Liver (tissue), 9 donors: ENCODE results near the gene NUP160. TPM values are rescaled to one million over a fixed set of nuclear protein-coding genes. Genes with fewer than 3 reads are reported as not detected.

Source experiments
- DNase-seq: peaks from one replicate; pipeline ENCODE4 v3.0.0-alpha.2; 2017; ENCODE audit warnings: low spot score
- H3K27ac ChIP-seq, 2 donors: one replicate each; pipeline ENCODE4 v1.7.0; 2013; ENCODE audit warnings: inconsistent platforms in 2 of 2, low read length in 2 of 2, control low read depth in 1 of 2, low read depth in 1 of 2, mild to moderate bottlenecking in 1 of 2
- H3K27me3 ChIP-seq, 4 donors: one replicate each; pipeline versions ENCODE4 v1.6.1 to v1.7.0; 2013; ENCODE audit warnings: low read length in 3 of 4, inconsistent platforms in 1 of 4, mild to moderate bottlenecking in 1 of 4, moderate library complexity in 1 of 4; ENCODE audit not compliant: control insufficient read depth in 4 of 4, insufficient read depth in 4 of 4
- H3K36me3 ChIP-seq, 4 donors: one replicate each; pipeline versions ENCODE4 v1.6.1 to v1.7.0; 2013; ENCODE audit warnings: low read length in 3 of 4, mild to moderate bottlenecking in 3 of 4, low read depth in 1 of 4, moderate library complexity in 1 of 4; ENCODE audit not compliant: control insufficient read depth in 4 of 4, insufficient read depth in 3 of 4
- H3K4me1 ChIP-seq, 4 donors: one replicate each; pipeline versions ENCODE4 v1.6.1 to v1.7.0; 2013; ENCODE audit warnings: low read length in 3 of 4, mild to moderate bottlenecking in 3 of 4, moderate library complexity in 1 of 4; ENCODE audit not compliant: control insufficient read depth in 4 of 4, insufficient read depth in 4 of 4
- H3K4me3 ChIP-seq, 3 donors: one replicate each; pipeline versions ENCODE4 v1.6.1 to v1.7.0; 2013; ENCODE audit warnings: low read length in 3 of 3, control low read depth in 1 of 3, low read depth in 1 of 3, mild to moderate bottlenecking in 1 of 3
- H3K9ac ChIP-seq, 2 donors: one replicate each; pipeline ENCODE4 v1.7.0; 2013; ENCODE audit warnings: low read length in 2 of 2, mild to moderate bottlenecking in 2 of 2, moderate library complexity in 2 of 2, control low read depth in 1 of 2, low read depth in 1 of 2
- H3K9me3 ChIP-seq, 4 donors: one replicate each; pipeline versions ENCODE4 v1.6.1 to v1.7.0; 2013; ENCODE audit warnings: low read length in 3 of 4; ENCODE audit not compliant: control insufficient read depth in 4 of 4
- EGR1 ChIP-seq, 2 donors: IDR thresholded peaks; 2 replicates each; pipeline ENCODE4 v1.6.1; 2016 to 2018; ENCODE audit warnings: antibody characterized with exemption in 2 of 2, low read depth in 2 of 2
- FOXA1 ChIP-seq: IDR thresholded peaks from 2 replicates; pipeline ENCODE4 v1.6.1; 2016; ENCODE audit warnings: antibody characterized with exemption
- FOXA2 ChIP-seq: IDR thresholded peaks from 2 replicates; pipeline ENCODE4 v1.6.1; 2016; ENCODE audit warnings: antibody characterized with exemption
- HNF4A ChIP-seq, 2 donors: conservative IDR thresholded peaks; 2 replicates each; pipeline ENCODE4 v1.6.1; 2016; ENCODE audit warnings: antibody characterized with exemption in 2 of 2, mild to moderate bottlenecking in 2 of 2
- HNF4G ChIP-seq: IDR thresholded peaks from 2 replicates; pipeline ENCODE4 v1.6.1; 2016; ENCODE audit warnings: antibody characterized with exemption
- JUND ChIP-seq, 2 donors: IDR thresholded peaks; 2 replicates each; pipeline ENCODE4 v1.6.1; 2016; ENCODE audit warnings: antibody characterized with exemption in 2 of 2
- NR2F2 ChIP-seq: IDR thresholded peaks from 2 replicates; pipeline ENCODE4 v1.6.1; 2016; ENCODE audit warnings: antibody characterized with exemption
- RAD21 ChIP-seq, 2 donors: IDR thresholded peaks; 2 replicates each; pipeline ENCODE4 v1.6.1; 2016; ENCODE audit warnings: antibody characterized with exemption in 2 of 2, mild to moderate bottlenecking in 2 of 2
- RXRA ChIP-seq, 2 donors: IDR thresholded peaks; 2 replicates each; pipeline ENCODE4 v1.6.1; 2017 to 2018; ENCODE audit warnings: antibody characterized with exemption in 2 of 2, mild to moderate bottlenecking in 1 of 2
- SP1 ChIP-seq: IDR thresholded peaks from 2 replicates; pipeline ENCODE4 v1.6.1; 2018; ENCODE audit warnings: antibody characterized with exemption, mild to moderate bottlenecking
- TAF1 ChIP-seq: conservative IDR thresholded peaks from 2 replicates; pipeline ENCODE4 v1.6.1; 2016; ENCODE audit warnings: antibody characterized with exemption, mild to moderate bottlenecking
- YY1 ChIP-seq: IDR thresholded peaks from 2 replicates; pipeline ENCODE4 v1.6.1; 2016; ENCODE audit warnings: antibody characterized with exemption, mild to moderate bottlenecking
- WGBS: extraction: QIAGEN DNeasy Blood & Tissue Kit; methylation state at CpG from one replicate; pipeline ENCODE4 v1.1.7; 2013; 5-methylcytosine and 5-hydroxymethylcytosine counted together
- polyA plus RNA-seq, 2 donors: library from polyadenylated mRNA; stranded (reverse) in 1 of 2; unstranded in 1 of 2; fragments of 200-250 nt in 1 of 2; fragments of >200 nt in 1 of 2; fragmentation: Nextera tagmentation in 1 of 2; extraction: Ambion mirVana in 1 of 2; gene quantifications; one replicate each; pipeline versions ENCODE4 v1.2.1 to v1.2.3, GENCODE V29; 2013 to 2015
- total RNA-seq, 2 donors: library from RNA; depleted of rRNA; stranded (reverse); fragments of >200 nt; gene quantifications; one replicate each; pipeline ENCODE4 v1.2.3, GENCODE V29; 2014
- TF ChIP-seq, protein P1 (sequence below): IDR thresholded peaks from 2 replicates; pipeline ENCODE4 v1.6.1; 2016; ENCODE audit warnings: antibody characterized with exemption
- TF ChIP-seq, protein P2 (sequence below): IDR thresholded peaks from 2 replicates; pipeline ENCODE4 v1.6.1; 2016; ENCODE audit warnings: antibody characterized with exemption
- TF ChIP-seq, protein P3 (sequence below): IDR thresholded peaks from 2 replicates; pipeline ENCODE4 v1.6.1; 2016; ENCODE audit warnings: antibody characterized with exemption
- TF ChIP-seq, protein P4 (sequence below): IDR thresholded peaks from 2 replicates; pipeline ENCODE4 v1.6.1; 2016; ENCODE audit warnings: antibody characterized with exemption, mild to moderate bottlenecking
- donor health status: healthy.
- donor health status: healthy.
- donor health status: healthy.
- donor health status: healthy.
- donor health status: healthy.

NUP160 gene
- total and polyA plus RNA-seq, 4 donors: 7.0 to 36.6 (median 17.5) TPM

DNA sequence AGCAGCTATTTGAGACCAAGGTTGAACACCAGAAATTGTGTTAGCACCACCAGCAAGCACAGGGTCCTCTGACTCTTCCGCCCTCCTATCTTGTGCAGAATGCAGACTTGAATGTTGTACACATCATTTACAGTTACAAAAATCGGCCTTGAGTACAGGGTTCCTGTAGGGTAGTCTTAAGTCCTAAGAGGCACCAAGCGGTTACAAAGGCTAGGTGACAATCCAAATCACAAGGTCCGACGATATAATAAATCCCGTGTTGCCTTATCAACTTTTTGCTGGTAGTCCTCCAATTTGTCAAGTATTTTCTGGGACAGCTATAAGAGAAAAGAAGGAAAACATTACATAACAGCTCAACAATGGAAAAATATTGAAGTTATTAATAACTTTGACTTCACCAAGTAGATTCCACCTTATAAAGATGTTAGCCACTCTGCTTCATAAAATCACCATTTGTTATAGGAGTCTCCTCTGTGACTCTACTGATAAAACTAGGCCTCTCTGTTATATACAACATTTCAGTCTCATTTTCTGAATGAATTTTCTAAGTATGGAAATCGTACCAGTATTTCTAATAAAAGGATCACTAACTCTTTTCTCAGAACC lies 69.2 kb downstream of the NUP160 start:
- Histone ChIP-seq H3K4me1 (no peaks in the 10 kb centered on the region), H3K9me3 (no peaks in the 10 kb centered on the region), H3K4me3 (no peak overlapping the region), H3K27me3 (no peaks in the 10 kb centered on the region), H3K36me3 (peaks cover 18 to 63% (median 42%) of the 10 kb centered on the region in 4 donors), H3K9ac (no peak overlapping the region), H3K27ac (no peak overlapping the region)
- DNase-seq: no peak
- TF ChIP-seq RAD21 (IDR thresholded peaks at IDR 0.05) (no peak), FOXA1 (no peak), SP1 (no peak), YY1 (no peak)
- 85% methylated on average over 7 of the region's 7 CpGs for WGBS

DNA sequence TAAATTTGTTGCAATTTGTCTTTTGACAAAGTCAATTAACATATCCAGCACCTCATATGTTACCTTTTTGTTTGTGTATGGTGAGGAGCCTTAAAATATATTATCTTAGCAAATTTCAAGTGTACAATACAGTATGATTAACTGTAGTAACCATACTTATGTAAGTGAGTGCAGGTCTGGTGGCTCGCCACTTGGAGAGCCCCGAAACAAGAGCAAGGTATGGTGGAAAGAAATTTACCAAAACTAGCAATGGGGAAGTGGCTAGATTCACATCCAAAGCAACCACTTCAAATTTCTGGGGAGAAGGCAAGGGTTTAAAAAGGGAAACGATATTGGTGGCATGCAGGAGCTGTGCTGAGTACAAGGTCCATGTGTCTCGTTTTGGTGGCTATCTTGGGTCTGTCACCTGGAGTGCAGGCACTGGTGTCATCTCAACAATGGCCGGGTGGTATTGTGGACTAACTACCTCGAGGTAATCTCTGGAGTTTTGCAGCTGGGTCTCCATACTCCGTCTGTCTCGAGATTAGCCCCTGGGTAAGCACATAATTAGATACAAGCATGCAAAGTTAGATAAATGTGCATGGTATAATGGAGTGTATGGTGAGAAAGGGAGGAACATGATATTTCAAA lies 72.8 kb downstream of the NUP160 start:
- H3K36me3 ChIP-seq: peaks cover 13 to 38% (median 30%) of the 10 kb centered on the region in 4 donors
- no peak for DNase-seq

DNA sequence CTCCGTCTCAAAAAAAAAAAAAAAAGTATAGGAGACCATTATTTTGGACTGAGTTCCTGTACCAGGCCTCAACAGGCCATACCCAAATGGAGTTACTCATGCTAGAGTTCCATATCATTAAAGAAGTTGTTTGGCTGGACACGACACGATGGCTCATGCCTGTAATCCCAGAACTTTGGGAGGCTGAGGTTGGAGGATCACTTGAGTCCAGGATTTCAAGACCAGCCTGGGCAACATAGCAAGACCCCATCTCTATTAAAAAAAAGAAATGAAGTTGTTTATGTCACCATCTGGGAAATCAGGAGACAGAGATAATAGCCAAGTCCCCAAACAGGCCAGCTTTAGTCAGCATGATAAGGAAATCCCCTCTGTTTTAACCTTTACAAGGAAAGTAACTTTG lies 74.3 kb downstream of the NUP160 start:
- Histone ChIP-seq H3K36me3 (peaks cover 13 to 24% (median 17%) of the 10 kb centered on the region in 4 donors), H3K27ac (no peak overlapping the region), H3K4me3 (no peak overlapping the region), H3K9me3 (no peaks in the 10 kb centered on the region), H3K27me3 (no peaks in the 10 kb centered on the region), H3K4me1 (no peaks in the 10 kb centered on the region), H3K9ac (no peak overlapping the region)
- WGBS: 95% methylated on average over 3 of the region's 3 CpGs
- DNase-seq: no peak
- TF ChIP-seq RXRA (IDR thresholded peaks at IDR 0.05) (no peak), NR2F2 (no peak), EGR1 (IDR thresholded peaks at IDR 0.05; ENCODE audit: low read depth in 2 of 2) (no peak), FOXA1 (no peak), JUND (IDR thresholded peaks at IDR 0.05) (no peak), YY1 (no peak), HNF4G (no peak), HNF4A (conservative IDR thresholded peaks at IDR 0.05) (no peak), FOXA2 (no peak)
- TF ChIP-seq, protein P1, sequence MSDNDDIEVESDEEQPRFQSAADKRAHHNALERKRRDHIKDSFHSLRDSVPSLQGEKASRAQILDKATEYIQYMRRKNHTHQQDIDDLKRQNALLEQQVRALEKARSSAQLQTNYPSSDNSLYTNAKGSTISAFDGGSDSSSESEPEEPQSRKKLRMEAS: no peak
- TF ChIP-seq, protein P2, sequence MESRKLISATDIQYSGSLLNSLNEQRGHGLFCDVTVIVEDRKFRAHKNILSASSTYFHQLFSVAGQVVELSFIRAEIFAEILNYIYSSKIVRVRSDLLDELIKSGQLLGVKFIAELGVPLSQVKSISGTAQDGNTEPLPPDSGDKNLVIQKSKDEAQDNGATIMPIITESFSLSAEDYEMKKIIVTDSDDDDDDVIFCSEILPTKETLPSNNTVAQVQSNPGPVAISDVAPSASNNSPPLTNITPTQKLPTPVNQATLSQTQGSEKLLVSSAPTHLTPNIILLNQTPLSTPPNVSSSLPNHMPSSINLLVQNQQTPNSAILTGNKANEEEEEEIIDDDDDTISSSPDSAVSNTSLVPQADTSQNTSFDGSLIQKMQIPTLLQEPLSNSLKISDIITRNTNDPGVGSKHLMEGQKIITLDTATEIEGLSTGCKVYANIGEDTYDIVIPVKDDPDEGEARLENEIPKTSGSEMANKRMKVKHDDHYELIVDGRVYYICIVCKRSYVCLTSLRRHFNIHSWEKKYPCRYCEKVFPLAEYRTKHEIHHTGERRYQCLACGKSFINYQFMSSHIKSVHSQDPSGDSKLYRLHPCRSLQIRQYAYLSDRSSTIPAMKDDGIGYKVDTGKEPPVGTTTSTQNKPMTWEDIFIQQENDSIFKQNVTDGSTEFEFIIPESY: no peak
- TF ChIP-seq, protein P3, sequence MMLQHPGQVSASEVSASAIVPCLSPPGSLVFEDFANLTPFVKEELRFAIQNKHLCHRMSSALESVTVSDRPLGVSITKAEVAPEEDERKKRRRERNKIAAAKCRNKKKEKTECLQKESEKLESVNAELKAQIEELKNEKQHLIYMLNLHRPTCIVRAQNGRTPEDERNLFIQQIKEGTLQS: no peak

More for the DNA sequence above, 72.8 kb downstream of the NUP160 start:
- TF ChIP-seq EGR1 (IDR thresholded peaks at IDR 0.05; ENCODE audit: low read depth in 2 of 2) (no peak), NR2F2 (no peak), HNF4G (no peak), TAF1 (no peak), SP1 (no peak), FOXA1 (no peak)
- TF ChIP-seq, protein P4, sequence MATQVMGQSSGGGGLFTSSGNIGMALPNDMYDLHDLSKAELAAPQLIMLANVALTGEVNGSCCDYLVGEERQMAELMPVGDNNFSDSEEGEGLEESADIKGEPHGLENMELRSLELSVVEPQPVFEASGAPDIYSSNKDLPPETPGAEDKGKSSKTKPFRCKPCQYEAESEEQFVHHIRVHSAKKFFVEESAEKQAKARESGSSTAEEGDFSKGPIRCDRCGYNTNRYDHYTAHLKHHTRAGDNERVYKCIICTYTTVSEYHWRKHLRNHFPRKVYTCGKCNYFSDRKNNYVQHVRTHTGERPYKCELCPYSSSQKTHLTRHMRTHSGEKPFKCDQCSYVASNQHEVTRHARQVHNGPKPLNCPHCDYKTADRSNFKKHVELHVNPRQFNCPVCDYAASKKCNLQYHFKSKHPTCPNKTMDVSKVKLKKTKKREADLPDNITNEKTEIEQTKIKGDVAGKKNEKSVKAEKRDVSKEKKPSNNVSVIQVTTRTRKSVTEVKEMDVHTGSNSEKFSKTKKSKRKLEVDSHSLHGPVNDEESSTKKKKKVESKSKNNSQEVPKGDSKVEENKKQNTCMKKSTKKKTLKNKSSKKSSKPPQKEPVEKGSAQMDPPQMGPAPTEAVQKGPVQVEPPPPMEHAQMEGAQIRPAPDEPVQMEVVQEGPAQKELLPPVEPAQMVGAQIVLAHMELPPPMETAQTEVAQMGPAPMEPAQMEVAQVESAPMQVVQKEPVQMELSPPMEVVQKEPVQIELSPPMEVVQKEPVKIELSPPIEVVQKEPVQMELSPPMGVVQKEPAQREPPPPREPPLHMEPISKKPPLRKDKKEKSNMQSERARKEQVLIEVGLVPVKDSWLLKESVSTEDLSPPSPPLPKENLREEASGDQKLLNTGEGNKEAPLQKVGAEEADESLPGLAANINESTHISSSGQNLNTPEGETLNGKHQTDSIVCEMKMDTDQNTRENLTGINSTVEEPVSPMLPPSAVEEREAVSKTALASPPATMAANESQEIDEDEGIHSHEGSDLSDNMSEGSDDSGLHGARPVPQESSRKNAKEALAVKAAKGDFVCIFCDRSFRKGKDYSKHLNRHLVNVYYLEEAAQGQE: no peak
- TF ChIP-seq, protein P1: no peak
- WGBS: 85% methylated on average over 8 of the region's 8 CpGs
- Histone ChIP-seq H3K27me3 (no peaks in the 10 kb centered on the region), H3K4me3 (no peak overlapping the region), H3K9me3 (no peaks in the 10 kb centered on the region), H3K9ac (no peak overlapping the region), H3K4me1 (no peaks in the 10 kb centered on the region), H3K27ac (no peak overlapping the region)
